Ishikawa (cell line): ENCODE data around the gene PGF.

Source experiments
- CEBPB ChIP-seq: IDR thresholded peaks from 2 replicates; pipeline ENCODE4 v1.6.1; 2012
- CREB1 ChIP-seq: IDR thresholded peaks from 2 replicates; pipeline ENCODE4 v1.6.1; 2012; ENCODE audit warnings: low read depth
- EGR1 ChIP-seq: IDR thresholded peaks from 2 replicates; pipeline ENCODE4 v1.6.1; 2012
- EP300 ChIP-seq: IDR thresholded peaks from 2 replicates; pipeline ENCODE4 v1.6.1; 2012; ENCODE audit warnings: borderline replicate concordance
- FOXM1 ChIP-seq: IDR thresholded peaks from 2 replicates; pipeline ENCODE4 v1.6.1; 2012; ENCODE audit warnings: low read depth, borderline replicate concordance
- MAX ChIP-seq: IDR thresholded peaks from 2 replicates; pipeline ENCODE4 v1.6.1; 2012
- NFIC ChIP-seq: IDR thresholded peaks from 2 replicates; pipeline ENCODE4 v1.6.1; 2012
- RAD21 ChIP-seq: IDR thresholded peaks from 2 replicates; pipeline ENCODE4 v1.6.1; 2012; ENCODE audit warnings: low read depth
- TAF1 ChIP-seq: IDR thresholded peaks from 2 replicates; pipeline ENCODE4 v1.6.1; 2012; ENCODE audit warnings: low read depth, mild to moderate bottlenecking
- TCF12 ChIP-seq: IDR thresholded peaks from 2 replicates; pipeline ENCODE4 v1.6.1; 2012; ENCODE audit warnings: low read depth
- TEAD4 ChIP-seq: IDR thresholded peaks from 2 replicates; pipeline ENCODE4 v1.6.1; 2012
- YY1 ChIP-seq: IDR thresholded peaks from 2 replicates; pipeline ENCODE4 v1.6.1; 2012; ENCODE audit warnings: low read depth
- ZBTB7A ChIP-seq: IDR thresholded peaks from 2 replicates; pipeline ENCODE4 v1.6.1; 2012; ENCODE audit warnings: low read depth
- TF ChIP-seq, protein P1 (sequence below): IDR thresholded peaks from 2 replicates; pipeline ENCODE4 v1.6.1; 2012; ENCODE audit warnings: low read depth, mild to moderate bottlenecking
- TF ChIP-seq, protein P2 (sequence below): IDR thresholded peaks from 2 replicates; pipeline ENCODE4 v1.6.1; 2012

Gene PGF

GRCh38 chr14:74974364-74975058 is 19.1 kb upstream of the PGF start:
- TF ChIP-seq, protein P1, sequence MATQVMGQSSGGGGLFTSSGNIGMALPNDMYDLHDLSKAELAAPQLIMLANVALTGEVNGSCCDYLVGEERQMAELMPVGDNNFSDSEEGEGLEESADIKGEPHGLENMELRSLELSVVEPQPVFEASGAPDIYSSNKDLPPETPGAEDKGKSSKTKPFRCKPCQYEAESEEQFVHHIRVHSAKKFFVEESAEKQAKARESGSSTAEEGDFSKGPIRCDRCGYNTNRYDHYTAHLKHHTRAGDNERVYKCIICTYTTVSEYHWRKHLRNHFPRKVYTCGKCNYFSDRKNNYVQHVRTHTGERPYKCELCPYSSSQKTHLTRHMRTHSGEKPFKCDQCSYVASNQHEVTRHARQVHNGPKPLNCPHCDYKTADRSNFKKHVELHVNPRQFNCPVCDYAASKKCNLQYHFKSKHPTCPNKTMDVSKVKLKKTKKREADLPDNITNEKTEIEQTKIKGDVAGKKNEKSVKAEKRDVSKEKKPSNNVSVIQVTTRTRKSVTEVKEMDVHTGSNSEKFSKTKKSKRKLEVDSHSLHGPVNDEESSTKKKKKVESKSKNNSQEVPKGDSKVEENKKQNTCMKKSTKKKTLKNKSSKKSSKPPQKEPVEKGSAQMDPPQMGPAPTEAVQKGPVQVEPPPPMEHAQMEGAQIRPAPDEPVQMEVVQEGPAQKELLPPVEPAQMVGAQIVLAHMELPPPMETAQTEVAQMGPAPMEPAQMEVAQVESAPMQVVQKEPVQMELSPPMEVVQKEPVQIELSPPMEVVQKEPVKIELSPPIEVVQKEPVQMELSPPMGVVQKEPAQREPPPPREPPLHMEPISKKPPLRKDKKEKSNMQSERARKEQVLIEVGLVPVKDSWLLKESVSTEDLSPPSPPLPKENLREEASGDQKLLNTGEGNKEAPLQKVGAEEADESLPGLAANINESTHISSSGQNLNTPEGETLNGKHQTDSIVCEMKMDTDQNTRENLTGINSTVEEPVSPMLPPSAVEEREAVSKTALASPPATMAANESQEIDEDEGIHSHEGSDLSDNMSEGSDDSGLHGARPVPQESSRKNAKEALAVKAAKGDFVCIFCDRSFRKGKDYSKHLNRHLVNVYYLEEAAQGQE, result no peak
- TF ChIP-seq ZBTB7A, result no peak
- no peak for TF ChIP-seq MAX
- TF ChIP-seq, protein P2, sequence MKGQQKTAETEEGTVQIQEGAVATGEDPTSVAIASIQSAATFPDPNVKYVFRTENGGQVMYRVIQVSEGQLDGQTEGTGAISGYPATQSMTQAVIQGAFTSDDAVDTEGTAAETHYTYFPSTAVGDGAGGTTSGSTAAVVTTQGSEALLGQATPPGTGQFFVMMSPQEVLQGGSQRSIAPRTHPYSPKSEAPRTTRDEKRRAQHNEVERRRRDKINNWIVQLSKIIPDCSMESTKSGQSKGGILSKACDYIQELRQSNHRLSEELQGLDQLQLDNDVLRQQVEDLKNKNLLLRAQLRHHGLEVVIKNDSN, result no peak
- no peak for TF ChIP-seq EGR1
- no peak for TF ChIP-seq CEBPB
- TF ChIP-seq TEAD4, result no peak
- TF ChIP-seq YY1, result no peak
- TF ChIP-seq EP300, result no peak
- no peak for TF ChIP-seq TCF12

- TF ChIP-seq TAF1, result no peak
- TF ChIP-seq, protein P1, result no peak
- TF ChIP-seq ZBTB7A, result no peak
- TF ChIP-seq RAD21, result no peak
- TF ChIP-seq YY1, result no peak
- TF ChIP-seq, protein P2, result no peak
- no peak for TF ChIP-seq FOXM1
- no peak for TF ChIP-seq NFIC
- TF ChIP-seq CEBPB, result no peak
- no peak for TF ChIP-seq TCF12
- TF ChIP-seq CREB1, result no peak
- TF ChIP-seq MAX, result no peak
- no peak for TF ChIP-seq TEAD4
Observed at GRCh38 chr14:74973905-74974363, 18.5 kb upstream of the PGF start.

GRCh38 chr14:74973003-74973653 is 17.7 kb upstream of the PGF start:
- no peak for TF ChIP-seq CEBPB
- no peak for TF ChIP-seq RAD21
- no peak for TF ChIP-seq YY1
- no peak for TF ChIP-seq ZBTB7A
- no peak for TF ChIP-seq EGR1
- TF ChIP-seq TEAD4, result no peak
- TF ChIP-seq, protein P1, result no peak
- TF ChIP-seq MAX, result peak; percentile 88
- TF ChIP-seq TAF1, result no peak
- TF ChIP-seq, protein P2, result 0 out of 2 replicates have a peak, but pooled peaks have one; percentile 7
- no peak for TF ChIP-seq CREB1
- TF ChIP-seq EP300, result no peak
- TF ChIP-seq FOXM1, result no peak
- no peak for TF ChIP-seq TCF12
- TF ChIP-seq NFIC, result no peak

- TF ChIP-seq EGR1 (no peak), ZBTB7A (no peak), YY1 (no peak), TEAD4 (no peak), TAF1 (no peak), CREB1 (no peak), CEBPB (no peak), NFIC (no peak), MAX (no peak), RAD21 (no peak), TCF12 (no peak), EP300 (no peak)
- TF ChIP-seq, protein P1, result no peak
- TF ChIP-seq, protein P2, result no peak
Observed at GRCh38 chr14:74968811-74969210, 13.4 kb upstream of the PGF start.
